ENCODE results near the gene INPP4B. TPM values are rescaled to one million over a fixed set of nuclear protein-coding genes. Genes with fewer than 3 reads are reported as not detected.

Gene INPP4B
- total and polyA plus RNA-seq, 2 donors from 2014 or later: 2.6 to 18.9 TPM

- FAIRE-seq (no peak), DNase-seq (no peak)
- no peak overlapping the region for H3K9ac ChIP-seq (ENCODE audit: low read length in 3 of 3)
- no peaks in the 10 kb centered on the region for H3K9me3 ChIP-seq (ENCODE audit: control insufficient read depth in 2 of 3, insufficient read depth in 1 of 3, low read length in 3 of 3)
- no peaks in the 10 kb centered on the region for H3K36me3 ChIP-seq (ENCODE audit: control insufficient read depth in 2 of 3, insufficient read depth in 3 of 3, low read length in 3 of 3)
- intact Hi-C loops (cut with DNase I): no loop called here
- H3K4me3 ChIP-seq (ENCODE audit: low read length in 3 of 3): no peak overlapping the region
- no peak for TF ChIP-seq CTCF (IDR thresholded peaks at IDR 0.05; ENCODE audit: borderline replicate concordance, extremely low read depth, insufficient read depth)
- H3K27ac ChIP-seq (ENCODE audit: low read depth in 2 of 2, low read length in 2 of 2): no peak overlapping the region
- H3K4me1 ChIP-seq (ENCODE audit: control insufficient read depth in 2 of 3, insufficient read depth in 2 of 3, low read depth in 1 of 3, low read length in 3 of 3): no peaks in the 10 kb centered on the region
- no peaks in the 10 kb centered on the region for H3K27me3 ChIP-seq (ENCODE audit: control insufficient read depth, insufficient read depth, low read length)
Measured at GRCh38 chr4:142418697-142419096, 427.4 kb downstream of the INPP4B start.

- no peak for FAIRE-seq
- intact Hi-C loops (cut with DNase I): no loop called here
- no peak for DNase-seq
- Histone ChIP-seq H3K4me3 (ENCODE audit: low read length in 3 of 3) (no peak overlapping the region), H3K36me3 (ENCODE audit: control insufficient read depth in 2 of 3, insufficient read depth in 3 of 3, low read length in 3 of 3) (no peaks in the 10 kb centered on the region), H3K27me3 (ENCODE audit: control insufficient read depth, insufficient read depth, low read length) (no peaks in the 10 kb centered on the region), H3K27ac (ENCODE audit: low read depth in 2 of 2, low read length in 2 of 2) (no peak overlapping the region), H3K9ac (ENCODE audit: low read length in 3 of 3) (no peak overlapping the region), H3K9me3 (ENCODE audit: control insufficient read depth in 2 of 3, insufficient read depth in 1 of 3, low read length in 3 of 3) (no peaks in the 10 kb centered on the region), H3K4me1 (ENCODE audit: control insufficient read depth in 2 of 3, insufficient read depth in 2 of 3, low read depth in 1 of 3, low read length in 3 of 3) (no peaks in the 10 kb centered on the region)
- no peak for TF ChIP-seq CTCF (IDR thresholded peaks at IDR 0.05; ENCODE audit: borderline replicate concordance, extremely low read depth, insufficient read depth)
Measured at GRCh38 chr4:142416711-142417275, 429.3 kb downstream of the INPP4B start.

GRCh38 chr4:142416121-142416520, 430.0 kb downstream of the INPP4B start:
- Histone ChIP-seq H3K36me3 (ENCODE audit: control insufficient read depth in 2 of 3, insufficient read depth in 3 of 3, low read length in 3 of 3) (no peaks in the 10 kb centered on the region), H3K4me3 (ENCODE audit: low read length in 3 of 3) (no peak overlapping the region), H3K27ac (ENCODE audit: low read depth in 2 of 2, low read length in 2 of 2) (no peak overlapping the region), H3K27me3 (ENCODE audit: control insufficient read depth, insufficient read depth, low read length) (no peaks in the 10 kb centered on the region), H3K9me3 (ENCODE audit: control insufficient read depth in 2 of 3, insufficient read depth in 1 of 3, low read length in 3 of 3) (no peaks in the 10 kb centered on the region), H3K9ac (ENCODE audit: low read length in 3 of 3) (no peak overlapping the region), H3K4me1 (ENCODE audit: control insufficient read depth in 2 of 3, insufficient read depth in 2 of 3, low read depth in 1 of 3, low read length in 3 of 3) (no peaks in the 10 kb centered on the region)
- no peak for TF ChIP-seq CTCF (IDR thresholded peaks at IDR 0.05; ENCODE audit: borderline replicate concordance, extremely low read depth, insufficient read depth)
- intact Hi-C loops (cut with DNase I): no loop called here
- DNase-seq (no peak), FAIRE-seq (no peak)
